ENCODE measurements around the gene NBPF26. TPM values are rescaled to one million over a fixed set of nuclear protein-coding genes. Genes with fewer than 3 reads are reported as not detected.
"Not testable (repeated sequence)": the region's sequence is repeated elsewhere in the genome, so short reads cannot be mapped to it uniquely, and the experiment has no call there.

Gene NBPF26
- total RNA-seq, 1 donor, result 32.8 TPM

DNA sequence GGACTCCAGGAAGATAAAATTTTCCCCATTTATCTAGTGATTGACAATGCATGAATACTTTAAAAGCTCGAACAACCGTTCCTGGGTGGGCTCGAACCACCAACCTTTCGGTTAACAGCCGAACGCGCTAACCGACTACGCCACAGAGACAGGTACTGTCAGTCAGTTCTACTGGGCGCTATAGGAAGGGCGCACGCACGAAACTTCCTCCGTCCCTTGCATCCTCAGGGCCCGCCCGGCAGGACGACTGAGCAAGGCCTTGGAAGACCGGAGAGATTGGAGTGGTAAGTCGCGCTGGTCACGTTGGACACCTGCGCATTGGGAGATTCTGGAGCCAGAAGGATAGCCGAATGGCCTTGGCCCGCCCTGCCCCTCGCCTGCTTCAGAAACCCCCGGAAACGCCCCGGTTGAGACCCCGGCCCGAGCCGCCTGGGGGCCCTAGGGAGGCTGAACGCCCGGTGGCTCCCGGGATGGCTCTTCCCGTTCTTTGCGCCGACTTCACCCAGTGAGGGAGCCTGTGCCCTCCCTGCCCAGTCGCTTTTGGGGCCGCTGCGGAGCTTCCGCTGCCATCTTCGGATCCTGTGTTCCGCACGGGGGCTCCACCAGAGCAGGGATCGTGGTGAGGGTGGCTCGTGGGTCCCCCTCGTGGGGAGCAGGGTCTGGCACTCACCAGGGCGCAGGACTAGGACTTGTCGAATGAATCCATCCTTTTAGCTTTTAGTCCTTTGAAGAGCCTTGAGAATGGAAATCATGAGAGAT lies 120.6 kb downstream of the NBPF26 start:
- H3K4me3 ChIP-seq (ENCODE audit: low read depth, low read length), result peak overlapping the region; percentile 60
- DNase-seq (ENCODE audit: low read depth), result peak; percentile 70
- peak; percentile 37 for TF ChIP-seq CTCF (IDR thresholded peaks at IDR 0.05; ENCODE audit: insufficient read depth, low read depth, low read length)

- H3K4me3 ChIP-seq (ENCODE audit: low read depth, low read length), result peak overlapping the region; percentile 60
- not testable (repeated sequence) for DNase-seq (ENCODE audit: low read depth)
These were observed 121.2 kb downstream of the NBPF26 start for GRCh38 chr1:120844945-120845330.

DNA sequence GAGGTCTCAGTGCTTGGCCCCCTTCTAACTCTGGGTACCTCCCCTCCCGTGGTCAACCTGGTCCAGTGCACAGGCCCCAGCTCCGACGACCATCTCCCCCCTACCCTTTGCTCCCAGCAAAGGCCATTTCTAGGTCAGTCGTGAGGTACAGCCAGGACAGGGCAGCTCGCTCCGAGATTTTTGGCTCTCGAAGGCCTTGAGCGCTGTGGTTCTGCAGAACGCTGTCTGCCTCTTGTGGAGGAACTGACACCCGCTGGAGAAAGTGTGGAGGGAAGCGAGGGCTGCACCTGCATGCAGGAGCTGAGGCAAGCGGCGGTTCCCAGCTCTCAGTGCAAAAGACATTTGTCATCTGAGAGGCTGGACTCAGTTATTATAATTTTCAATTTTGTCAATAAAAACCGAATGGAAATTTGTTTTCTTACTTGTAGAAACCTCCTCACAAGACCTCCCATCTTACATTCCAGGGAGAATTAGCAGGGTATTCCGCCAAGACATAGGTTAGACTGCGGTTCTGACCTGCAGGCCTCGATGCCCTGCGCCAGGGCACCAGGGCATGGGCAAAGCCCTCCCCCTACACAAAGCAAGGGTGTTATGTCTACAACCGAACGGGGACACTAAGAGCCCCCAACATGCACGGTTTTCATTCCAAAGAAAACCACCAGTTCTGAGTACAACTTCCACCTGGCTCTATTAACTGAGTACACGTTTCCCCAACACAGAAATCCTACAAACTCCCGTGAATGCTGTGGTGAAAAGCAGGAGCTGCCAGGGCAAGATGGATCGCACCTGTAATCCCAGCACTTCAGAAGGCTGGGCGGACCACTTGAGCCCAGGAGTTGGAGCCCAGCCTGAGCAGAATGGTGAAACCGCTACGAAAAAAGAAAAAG lies 125.9 kb downstream of the NBPF26 start:
- not testable (repeated sequence) for DNase-seq (ENCODE audit: low read depth)

GRCh38 chr1:120850287-120850536 lies 126.5 kb downstream of the NBPF26 start:
- peak; percentile 68 for DNase-seq (ENCODE audit: low read depth)
- peak overlapping the region; percentile 44 for H3K4me3 ChIP-seq (ENCODE audit: low read depth, low read length)

More for the DNA sequence above, 125.9 kb downstream of the NBPF26 start:
- peak overlapping the region; percentile 44 for H3K4me3 ChIP-seq (ENCODE audit: low read depth, low read length)

- peak overlapping the region; percentile 44 for H3K4me3 ChIP-seq (ENCODE audit: low read depth, low read length)
- DNase-seq (ENCODE audit: low read depth), result peak; percentile 98
These were observed 127.0 kb downstream of the NBPF26 start for GRCh38 chr1:120850537-120851421.

DNA sequence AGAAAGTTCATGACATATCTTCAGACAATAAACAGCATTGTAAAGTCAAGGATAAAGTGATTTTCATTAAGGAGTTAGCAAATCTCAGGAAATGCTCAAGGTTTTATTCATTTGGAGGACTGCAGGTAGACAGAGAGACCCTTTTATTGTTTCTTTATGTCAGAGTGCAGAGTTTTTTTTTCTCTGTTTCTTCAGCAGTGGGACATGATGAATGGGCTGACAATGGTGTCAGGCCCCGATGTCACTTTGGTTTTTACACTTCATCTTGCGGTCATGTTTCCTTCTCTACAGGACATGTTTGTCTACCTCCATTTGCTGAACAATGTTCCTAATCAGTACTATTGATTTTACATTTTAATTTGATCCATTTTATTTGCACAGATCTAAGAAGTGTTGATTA lies 134.4 kb downstream of the NBPF26 start:
- not testable (repeated sequence) for DNase-seq (ENCODE audit: low read depth); H3K4me3 ChIP-seq (ENCODE audit: low read depth, low read length)

- H3K4me3 ChIP-seq (ENCODE audit: low read depth, low read length); DNase-seq (ENCODE audit: low read depth): not testable (repeated sequence)
These were observed 136.0 kb downstream of the NBPF26 start for GRCh38 chr1:120859615-120860234.

GRCh38 chr1:120878206-120878605 lies 154.5 kb downstream of the NBPF26 start:
- not testable (repeated sequence) for DNase-seq (ENCODE audit: low read depth); H3K4me3 ChIP-seq (ENCODE audit: low read depth, low read length)

GRCh38 chr1:120880056-120880455 lies 156.3 kb downstream of the NBPF26 start:
- H3K4me3 ChIP-seq (ENCODE audit: low read depth, low read length); DNase-seq (ENCODE audit: low read depth): not testable (repeated sequence)

- H3K4me3 ChIP-seq (ENCODE audit: low read depth, low read length); DNase-seq (ENCODE audit: low read depth): not testable (repeated sequence)
These were observed 158.2 kb downstream of the NBPF26 start for GRCh38 chr1:120881934-120882333.

Small RNA genes within 50 kb of the gene (small RNA-seq; reads per million reads assigned to genes)
- 36.7 reads per million, percentile 95 among the genes with 10 or more reads in this experiment for gene RNVU1-19

Other genes with a start within 250 kb of the NBPF26 start
- not detected in 2 replicates for gene PPIAL4A, start 165.8 kb downstream of the NBPF26 start, total RNA-seq